ENCODE data around the gene DACH1. TPM values are rescaled to one million over a fixed set of nuclear protein-coding genes. Genes with fewer than 3 reads are reported as not detected.

DACH1 gene
- total RNA-seq, 4 donors from 2014 or later, result 2.2 to 5.9 (median 2.8) TPM

GRCh38 chr13:71597150-71597549 lies 269.9 kb downstream of the DACH1 start:
- 74 to 89% methylated on average over 1 of the region's 1 CpG for WGBS, 2 donors
- TF ChIP-seq EP300 (IDR thresholded peaks at IDR 0.05) (no peak), CTCF (IDR thresholded peaks at IDR 0.05) (no peak), POLR2A (IDR thresholded peaks at IDR 0.05) (no peak)
- H3K4me3 ChIP-seq, result no peak overlapping the region
- no peak overlapping the region for H3K27ac ChIP-seq
- H3K4me1 ChIP-seq, result no peaks in the 10 kb centered on the region
- no peaks in the 10 kb centered on the region for H3K9me3 ChIP-seq
- no peak for DNase-seq (ENCODE audit: low spot score in 2 of 2)
- no peaks in the 10 kb centered on the region for H3K27me3 ChIP-seq
- no peaks in the 10 kb centered on the region for H3K36me3 ChIP-seq

- no peaks in the 10 kb centered on the region for H3K9me3 ChIP-seq
- no peaks in the 10 kb centered on the region for H3K4me1 ChIP-seq
- TF ChIP-seq CTCF (IDR thresholded peaks at IDR 0.05) (no peak), POLR2A (IDR thresholded peaks at IDR 0.05) (no peak), EP300 (IDR thresholded peaks at IDR 0.05) (no peak)
- H3K27ac ChIP-seq, result no peak overlapping the region
- no peaks in the 10 kb centered on the region for H3K36me3 ChIP-seq
- WGBS, 2 donors, result 95 to 97% methylated on average over 3 of the region's 3 CpGs
- no peak overlapping the region for H3K4me3 ChIP-seq
- DNase-seq (ENCODE audit: low spot score in 2 of 2), result no peak
- H3K27me3 ChIP-seq, result no peaks in the 10 kb centered on the region
These were observed 270.9 kb downstream of the DACH1 start for GRCh38 chr13:71596116-71596515.

- no peaks in the 10 kb centered on the region for H3K27me3 ChIP-seq
- H3K4me3 ChIP-seq, result no peak overlapping the region
- H3K36me3 ChIP-seq, result no peaks in the 10 kb centered on the region
- TF ChIP-seq CTCF (IDR thresholded peaks at IDR 0.05) (no peak), EP300 (IDR thresholded peaks at IDR 0.05) (no peak), POLR2A (IDR thresholded peaks at IDR 0.05) (no peak)
- DNase-seq (ENCODE audit: low spot score in 2 of 2), result no peak
- no peaks in the 10 kb centered on the region for H3K4me1 ChIP-seq
- H3K9me3 ChIP-seq, result no peaks in the 10 kb centered on the region
- no peak overlapping the region for H3K27ac ChIP-seq
These were observed 273.4 kb downstream of the DACH1 start for GRCh38 chr13:71593566-71593965.

GRCh38 chr13:71591374-71591773 lies 275.6 kb downstream of the DACH1 start:
- no peaks in the 10 kb centered on the region for H3K4me1 ChIP-seq

GRCh38 chr13:71590654-71591148 lies 276.3 kb downstream of the DACH1 start:
- Histone ChIP-seq H3K36me3 (no peaks in the 10 kb centered on the region), H3K4me3 (no peak overlapping the region), H3K4me1 (no peaks in the 10 kb centered on the region), H3K27ac (no peak overlapping the region), H3K27me3 (no peaks in the 10 kb centered on the region), H3K9me3 (no peaks in the 10 kb centered on the region)
- WGBS, 2 donors, result 94 to 96% methylated on average over 3 of the region's 3 CpGs
- TF ChIP-seq POLR2A (IDR thresholded peaks at IDR 0.05), result no peak
- no peak for DNase-seq (ENCODE audit: low spot score in 2 of 2)

More at GRCh38 chr13:71591374-71591773, 275.6 kb downstream of the DACH1 start:
- TF ChIP-seq EP300 (IDR thresholded peaks at IDR 0.05), result no peak
- no peak for TF ChIP-seq POLR2A (IDR thresholded peaks at IDR 0.05)
- no peak for TF ChIP-seq CTCF (IDR thresholded peaks at IDR 0.05)
- Histone ChIP-seq H3K36me3 (no peaks in the 10 kb centered on the region), H3K27me3 (no peaks in the 10 kb centered on the region), H3K27ac (no peak overlapping the region), H3K9me3 (no peaks in the 10 kb centered on the region), H3K4me3 (no peak overlapping the region)
- DNase-seq (ENCODE audit: low spot score in 2 of 2), result no peak

- 78 to 88% methylated on average over 2 of the region's 2 CpGs for WGBS, 2 donors
- TF ChIP-seq POLR2A (IDR thresholded peaks at IDR 0.05) (no peak), CTCF (IDR thresholded peaks at IDR 0.05) (no peak), EP300 (IDR thresholded peaks at IDR 0.05) (no peak)
- no peak for DNase-seq (ENCODE audit: low spot score in 2 of 2)
- H3K27ac ChIP-seq, result no peak overlapping the region
- H3K36me3 ChIP-seq, result no peaks in the 10 kb centered on the region
- H3K27me3 ChIP-seq, result no peaks in the 10 kb centered on the region
- no peak overlapping the region for H3K4me3 ChIP-seq
- H3K9me3 ChIP-seq, result no peaks in the 10 kb centered on the region
- H3K4me1 ChIP-seq, result no peaks in the 10 kb centered on the region
These were observed 278.0 kb downstream of the DACH1 start for GRCh38 chr13:71589032-71589431.

Data from tibial nerve (tissue), 4 donors.